ENCODE measurements around the gene XIRP1.

DNA sequence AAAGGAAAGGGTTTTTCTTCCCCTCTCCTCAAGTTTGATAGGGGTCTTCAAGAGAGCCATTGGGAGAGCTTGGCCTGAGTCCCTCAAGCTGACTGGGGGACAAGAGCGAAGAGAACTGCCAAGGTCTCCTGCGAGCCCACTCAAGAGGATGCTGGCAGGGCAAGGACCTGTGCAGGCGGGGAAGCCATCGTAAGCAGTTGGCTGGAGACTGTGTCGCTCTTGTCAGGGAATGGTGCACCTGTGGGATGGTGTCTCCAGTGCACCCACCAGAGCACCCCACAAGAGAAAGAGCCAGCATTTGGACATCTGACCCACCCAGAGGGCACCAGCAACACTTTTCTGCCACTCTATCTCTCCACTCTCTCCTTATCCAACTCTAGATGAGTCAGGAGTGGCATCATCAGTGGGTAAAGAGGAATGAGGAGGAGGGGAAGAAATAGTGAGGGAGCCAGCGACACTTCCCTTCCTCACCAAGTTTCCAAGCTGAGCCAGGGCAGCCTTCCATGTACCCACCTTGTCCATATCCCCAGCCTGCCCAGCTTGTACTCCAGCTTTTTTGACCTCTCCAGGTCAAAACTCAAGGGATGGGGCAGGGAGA lies 13.6 kb upstream of the XIRP1 start:
- TF ChIP-seq POLR2A (IDR thresholded peaks at IDR 0.05; ENCODE audit: low read length): no peak
- TF ChIP-seq GATA1 (IDR thresholded peaks at IDR 0.05; ENCODE audit: low read depth, low read length): no peak

Measured in erythroblast (primary cell).